Measurements from ENCODE around the gene TBC1D9B.
A peak's percentile ranks its signal among the peaks of the same experiment; 100 is the strongest.

The TBC1D9B gene

GRCh38 chr5:179868541-179868940, 39.2 kb downstream of the TBC1D9B start:
- DNase-seq = no peak

- no peak for DNase-seq
These were observed 40.2 kb downstream of the TBC1D9B start for GRCh38 chr5:179867476-179867875.

GRCh38 chr5:179867079-179867465, 40.6 kb downstream of the TBC1D9B start:
- DNase-seq = no peak

GRCh38 chr5:179866241-179867078, 41.2 kb downstream of the TBC1D9B start:
- no peak for DNase-seq

GRCh38 chr5:179865491-179866240, 42.0 kb downstream of the TBC1D9B start:
- DNase-seq = no peak

- DNase-seq = no peak
These were observed 43.0 kb downstream of the TBC1D9B start for GRCh38 chr5:179864686-179865085.

GRCh38 chr5:179863449-179864085, 44.1 kb downstream of the TBC1D9B start:
- DNase-seq = no peak

GRCh38 chr5:179862891-179863290, 44.8 kb downstream of the TBC1D9B start:
- no peak for DNase-seq

- DNase-seq = no peak
These were observed 45.4 kb downstream of the TBC1D9B start for GRCh38 chr5:179862296-179862695.

- DNase-seq = no peak
These were observed 47.4 kb downstream of the TBC1D9B start for GRCh38 chr5:179860301-179860700.

- DNase-seq = peak; percentile 77
These were observed 48.9 kb downstream of the TBC1D9B start, which contains the start of gene MRNIP for GRCh38 chr5:179858586-179859427. TSS of gene MRNIP (minus strand) at chr5:179858817. CDS start at chr5:179858796, 21 bp downstream.

GRCh38 chr5:179858241-179858585, 49.5 kb downstream of the TBC1D9B start:
- no peak for DNase-seq

GRCh38 chr5:179854356-179854755, 53.3 kb downstream of the TBC1D9B start:
- DNase-seq = no peak

GRCh38 chr5:179852993-179853547, 54.6 kb downstream of the TBC1D9B start:
- DNase-seq = no peak

GRCh38 chr5:179841621-179842020, 66.1 kb downstream of the TBC1D9B start:
- DNase-seq = no peak

GRCh38 chr5:179840766-179841165, 66.9 kb downstream of the TBC1D9B start:
- DNase-seq = no peak

GRCh38 chr5:179840321-179840720, 67.4 kb downstream of the TBC1D9B start:
- no peak for DNase-seq

GRCh38 chr5:179839328-179840256, 68.1 kb downstream of the TBC1D9B start:
- no peak for DNase-seq

GRCh38 chr5:179837076-179838011, 70.4 kb downstream of the TBC1D9B start:
- no peak for DNase-seq

All from NCI-H1048 (cell line).